HepG2 (cell line): ENCODE results near the gene GPATCH3. TPM values are rescaled to one million over a fixed set of nuclear protein-coding genes. Genes with fewer than 3 reads are reported as not detected.

Source experiments
- BORCS8-MEF2B ChIP-seq: sonication (generic); formaldehyde crosslinking; IDR thresholded peaks from 2 replicates; pipeline ENCODE4 v1.8.0; 2022; ENCODE audit warnings: mild to moderate bottlenecking, missing genetic modification reagents
- CCAR2 ChIP-seq: fragments of 200-400 bp; formaldehyde crosslinking; optimal IDR thresholded peaks from 2 replicates; pipeline ENCODE3; 2018; ENCODE audit warnings: low read depth, mild to moderate bottlenecking, low read length, moderate library complexity
- CEBPB ChIP-seq: IDR thresholded peaks from 2 replicates; pipeline ENCODE4 v1.6.1; 2011; ENCODE audit warnings: low read depth, low read length, improper control_type of control experiment, borderline replicate concordance
- GPN1 ChIP-seq: sonication (generic); formaldehyde crosslinking; IDR thresholded peaks from 2 replicates; pipeline ENCODE4 v1.5.1; 2020; ENCODE audit warnings: missing genetic modification reagents, borderline replicate concordance
- HNF4A ChIP-seq: sonication (generic); formaldehyde crosslinking; IDR thresholded peaks from 2 replicates; pipeline ENCODE4 v1.4.0; 2020; ENCODE audit warnings: missing genetic modification reagents
- HNRNPH1 ChIP-seq: fragments of 200-400 bp; formaldehyde crosslinking; optimal IDR thresholded peaks from 2 replicates; pipeline ENCODE3; 2017; ENCODE audit warnings: mild to moderate bottlenecking, low read depth, low read length
- HOXA3 ChIP-seq: sonication (generic); formaldehyde crosslinking; IDR thresholded peaks from 2 replicates; pipeline ENCODE4 v1.5.0; 2020; ENCODE audit warnings: missing genetic modification reagents
- KMT2A ChIP-seq: sonication (generic); formaldehyde crosslinking; IDR thresholded peaks from 2 replicates; pipeline ENCODE4 v1.4.0; 2020; ENCODE audit warnings: missing genetic modification reagents
- REXO4 ChIP-seq: sonication (generic); formaldehyde crosslinking; IDR thresholded peaks from 2 replicates; pipeline ENCODE4 v1.8.0; 2022; ENCODE audit warnings: missing genetic modification reagents, mild to moderate bottlenecking, borderline replicate concordance
- STAT5B ChIP-seq: sonication (generic); formaldehyde crosslinking; IDR thresholded peaks from 2 replicates; pipeline ENCODE4 v1.4.0; 2020; ENCODE audit warnings: missing genetic modification reagents
- TBP ChIP-seq: sonication (generic); formaldehyde crosslinking; IDR thresholded peaks from 2 replicates; pipeline ENCODE4 v1.5.0; 2020; ENCODE audit warnings: missing genetic modification reagents
- TP53 ChIP-seq: sonication (generic); formaldehyde crosslinking; conservative IDR thresholded peaks from 2 replicates; pipeline ENCODE4 v1.4.0; 2020; ENCODE audit warnings: missing genetic modification reagents
- ZFP36L2 ChIP-seq: sonication (generic); formaldehyde crosslinking; IDR thresholded peaks from 2 replicates; pipeline ENCODE4 v1.4.0; 2020; ENCODE audit warnings: missing genetic modification reagents
- ZKSCAN5 ChIP-seq: sonication (generic); formaldehyde crosslinking; IDR thresholded peaks from 2 replicates; pipeline ENCODE4 v1.5.1; 2020; ENCODE audit warnings: mild to moderate bottlenecking, missing genetic modification reagents
- ZNF274 ChIP-seq: sonication (generic); formaldehyde crosslinking; IDR thresholded peaks from 2 replicates; pipeline ENCODE4 v1.5.1; 2020; ENCODE audit warnings: mild to moderate bottlenecking, missing genetic modification reagents
- ZNF530 ChIP-seq: sonication (generic); formaldehyde crosslinking; IDR thresholded peaks from 2 replicates; pipeline ENCODE4 v1.5.0; 2020; ENCODE audit warnings: low read depth, mild to moderate bottlenecking, missing genetic modification reagents
- ZNF75D ChIP-seq: sonication (generic); formaldehyde crosslinking; IDR thresholded peaks from 2 replicates; pipeline ENCODE4 v1.8.1; 2023; ENCODE audit warnings: missing genetic modification reagents, mild to moderate bottlenecking, borderline replicate concordance
- ZNF768 ChIP-seq: sonication (generic); formaldehyde crosslinking; IDR thresholded peaks from 2 replicates; pipeline ENCODE4 v1.4.0; 2020; ENCODE audit warnings: missing genetic modification reagents
- ZNF850 ChIP-seq: sonication (generic); formaldehyde crosslinking; conservative IDR thresholded peaks from 2 replicates; pipeline ENCODE4 v1.9.0; 2021; ENCODE audit warnings: mild to moderate bottlenecking, missing genetic modification reagents
- ZSCAN25 ChIP-seq: sonication (generic); formaldehyde crosslinking; IDR thresholded peaks from 2 replicates; pipeline ENCODE4 v1.8.0; 2022; ENCODE audit warnings: mild to moderate bottlenecking, missing genetic modification reagents
- polyA plus RNA-seq, 8 experiments: library from polyadenylated mRNA; depleted of rRNA in 3 of 8; stranded (reverse) in 7 of 8; unstranded in 1 of 8; fragments of >200 nt; fragmentation: Illumina TruSeq in 4 of 8; extraction: Trizol in 4 of 8; gene quantifications; 2 replicates each; pipeline versions ENCODE4 v1.2.1 to v1.2.3, GENCODE V29; 2011 to 2016; ENCODE audit warnings: low read depth in 4 of 8, missing spikeins in 1 of 8, mixed read lengths in 1 of 8; ENCODE audit not compliant: insufficient read depth in 1 of 8
- total RNA-seq, 5 experiments: library from RNA; depleted of rRNA; stranded (reverse); fragments of >200 nt; fragmentation: Illumina TruSeq; extraction: Trizol; gene quantifications; 2 replicates each; pipeline ENCODE4 v1.2.3, GENCODE V29; 2016; ENCODE audit warnings: low read depth in 1 of 5
- TF ChIP-seq, protein P1 (sequence below): sonication (generic); formaldehyde crosslinking; conservative IDR thresholded peaks from 2 replicates; pipeline ENCODE4 v1.4.0; 2020; ENCODE audit warnings: missing genetic modification reagents
- TF ChIP-seq, protein P2 (sequence below): sonication (generic); formaldehyde crosslinking; IDR thresholded peaks from 2 replicates; pipeline ENCODE4 v1.4.0; 2020; ENCODE audit warnings: missing genetic modification reagents, borderline replicate concordance
- TF ChIP-seq, protein P3 (sequence below): sonication (generic); formaldehyde crosslinking; conservative IDR thresholded peaks from 2 replicates; pipeline ENCODE4 v1.8.0; 2022; ENCODE audit warnings: low read depth, missing genetic modification reagents

Gene GPATCH3
- total and polyA plus RNA-seq, 2 of the 13 experiments (the other 11 are each of a cell fraction or from before 2014, with no cell fraction given): 8.3 to 11.0 TPM

DNA sequence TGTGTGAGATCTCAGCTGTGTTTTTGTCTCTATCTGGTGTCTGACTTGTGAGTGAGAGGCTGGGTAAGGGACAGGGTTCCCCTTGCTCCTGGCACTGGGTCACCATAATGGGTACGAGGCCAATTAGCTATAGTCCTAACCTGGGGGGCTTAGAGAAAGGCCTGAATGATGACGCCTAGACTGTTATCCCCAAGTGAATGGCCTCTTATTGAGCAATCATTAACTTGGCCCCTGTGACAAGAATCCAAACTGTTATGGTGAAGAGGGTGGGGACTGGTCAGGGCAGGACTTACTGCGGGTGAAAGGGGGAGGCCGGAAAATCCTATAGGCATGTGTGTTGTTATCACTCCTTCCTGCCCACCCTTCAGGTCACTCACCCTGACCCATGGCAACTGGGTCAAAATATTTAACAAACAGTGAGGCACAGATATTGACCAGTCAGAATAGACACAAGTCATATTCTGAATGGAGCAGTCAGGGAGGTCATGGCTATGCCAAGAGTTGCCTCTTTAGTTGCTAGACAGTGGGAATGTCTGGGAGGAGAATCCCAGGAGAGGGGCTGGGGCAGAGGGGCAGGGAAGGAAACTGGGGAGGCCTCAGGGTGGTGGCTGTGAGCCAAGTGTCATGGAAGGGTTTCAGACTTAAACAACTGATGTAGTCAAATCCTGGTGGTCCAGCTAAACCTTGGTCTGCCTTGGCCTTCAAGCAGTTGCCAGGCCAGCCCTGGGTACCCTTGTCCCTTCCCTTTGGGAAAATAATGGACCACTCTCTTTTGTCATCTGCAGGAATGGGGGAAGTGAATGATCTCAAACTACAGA is 10.3 kb upstream of the GPATCH3 start (continued):
- TF ChIP-seq ZNF768 (CRISPR knock-in tag) (no peak), CCAR2 (no peak), TBP (CRISPR knock-in tag) (no peak), ZNF75D (CRISPR knock-in tag) (peak; percentile 31; the same call in 1 of the 2 replicates), ZNF274 (CRISPR knock-in tag) (no peak), TP53 (CRISPR knock-in tag) (no peak), ZKSCAN5 (CRISPR knock-in tag) (no peak), ZNF850 (CRISPR knock-in tag) (no peak), ZSCAN25 (CRISPR knock-in tag) (no peak; the same call in 1 of the 2 replicates), BORCS8-MEF2B (peak; percentile 67; the same call in 1 of the 2 replicates), CEBPB (peak; percentile 96), ZNF530 (CRISPR knock-in tag) (no peak), STAT5B (CRISPR knock-in tag) (0 out of 2 replicates have a peak, but pooled peaks have one; percentile 80), HOXA3 (CRISPR knock-in tag) (peak; percentile 44; the same call in 1 of the 2 replicates), HNRNPH1 (no peak), KMT2A (CRISPR knock-in tag) (0 out of 2 replicates have a peak, but pooled peaks have one; percentile 29), GPN1 (CRISPR knock-in tag) (no peak), ZFP36L2 (CRISPR knock-in tag) (peak; percentile 43; the same call in 1 of the 2 replicates), REXO4 (CRISPR knock-in tag) (no peak), HNF4A (CRISPR knock-in tag) (peak; percentile 84)
- TF ChIP-seq, protein P1, sequence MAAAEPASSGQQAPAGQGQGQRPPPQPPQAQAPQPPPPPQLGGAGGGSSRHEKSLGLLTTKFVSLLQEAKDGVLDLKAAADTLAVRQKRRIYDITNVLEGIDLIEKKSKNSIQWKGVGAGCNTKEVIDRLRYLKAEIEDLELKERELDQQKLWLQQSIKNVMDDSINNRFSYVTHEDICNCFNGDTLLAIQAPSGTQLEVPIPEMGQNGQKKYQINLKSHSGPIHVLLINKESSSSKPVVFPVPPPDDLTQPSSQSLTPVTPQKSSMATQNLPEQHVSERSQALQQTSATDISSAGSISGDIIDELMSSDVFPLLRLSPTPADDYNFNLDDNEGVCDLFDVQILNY: no peak
- TF ChIP-seq, protein P2, sequence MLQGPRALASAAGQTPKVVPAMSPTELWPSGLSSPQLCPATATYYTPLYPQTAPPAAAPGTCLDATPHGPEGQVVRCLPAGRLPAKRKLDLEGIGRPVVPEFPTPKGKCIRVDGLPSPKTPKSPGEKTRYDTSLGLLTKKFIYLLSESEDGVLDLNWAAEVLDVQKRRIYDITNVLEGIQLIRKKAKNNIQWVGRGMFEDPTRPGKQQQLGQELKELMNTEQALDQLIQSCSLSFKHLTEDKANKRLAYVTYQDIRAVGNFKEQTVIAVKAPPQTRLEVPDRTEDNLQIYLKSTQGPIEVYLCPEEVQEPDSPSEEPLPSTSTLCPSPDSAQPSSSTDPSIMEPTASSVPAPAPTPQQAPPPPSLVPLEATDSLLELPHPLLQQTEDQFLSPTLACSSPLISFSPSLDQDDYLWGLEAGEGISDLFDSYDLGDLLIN (CRISPR knock-in tag): no peak
- TF ChIP-seq, protein P3, sequence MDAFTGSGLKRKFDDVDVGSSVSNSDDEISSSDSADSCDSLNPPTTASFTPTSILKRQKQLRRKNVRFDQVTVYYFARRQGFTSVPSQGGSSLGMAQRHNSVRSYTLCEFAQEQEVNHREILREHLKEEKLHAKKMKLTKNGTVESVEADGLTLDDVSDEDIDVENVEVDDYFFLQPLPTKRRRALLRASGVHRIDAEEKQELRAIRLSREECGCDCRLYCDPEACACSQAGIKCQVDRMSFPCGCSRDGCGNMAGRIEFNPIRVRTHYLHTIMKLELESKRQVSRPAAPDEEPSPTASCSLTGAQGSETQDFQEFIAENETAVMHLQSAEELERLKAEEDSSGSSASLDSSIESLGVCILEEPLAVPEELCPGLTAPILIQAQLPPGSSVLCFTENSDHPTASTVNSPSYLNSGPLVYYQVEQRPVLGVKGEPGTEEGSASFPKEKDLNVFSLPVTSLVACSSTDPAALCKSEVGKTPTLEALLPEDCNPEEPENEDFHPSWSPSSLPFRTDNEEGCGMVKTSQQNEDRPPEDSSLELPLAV (CRISPR knock-in tag): no peak
